DMS53 treated with DMSO at 0.1 percent for 48 hours (cell line): ENCODE results near the gene COL16A1.
A peak's percentile ranks its signal among the peaks of the same experiment; 100 is the strongest.

ENCODE experiments used
- DNase-seq: peaks from one replicate; lab custom pipeline; 2025; ENCODE audit not compliant: unreplicated experiment; lab: John Stamatoyannopoulos, UW

Gene COL16A1

GRCh38 chr1:31651766-31652165 is 52.1 kb downstream of the COL16A1 start:
- DNase-seq: peak; percentile 37

GRCh38 chr1:31651089-31651420 is 52.8 kb downstream of the COL16A1 start:
- no peak for DNase-seq

GRCh38 chr1:31650161-31651088 is 53.4 kb downstream of the COL16A1 start:
- no peak for DNase-seq

- DNase-seq: no peak
Observed at GRCh38 chr1:31648641-31649357, 55.0 kb downstream of the COL16A1 start.

DNA sequence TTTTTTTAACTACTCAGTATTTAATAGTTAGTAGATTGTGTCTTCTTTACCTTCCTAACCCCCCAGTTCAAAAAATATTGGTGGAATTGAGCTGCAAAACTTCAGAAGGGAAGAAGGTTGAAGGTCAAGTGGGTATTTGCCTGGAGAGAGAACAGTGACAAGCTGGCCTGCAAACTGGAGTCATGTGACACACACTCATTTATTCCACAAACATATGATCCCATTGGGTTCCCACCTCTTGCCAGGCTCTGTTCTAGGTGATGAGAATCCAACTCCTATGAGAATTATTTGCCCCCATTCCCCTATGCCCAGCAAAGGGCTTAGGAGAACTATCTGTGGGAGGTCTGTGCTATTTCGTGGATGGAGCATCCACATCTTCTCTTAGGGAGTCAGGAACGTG is 55.6 kb downstream of the COL16A1 start:
- DNase-seq: peak; percentile 26

DNA sequence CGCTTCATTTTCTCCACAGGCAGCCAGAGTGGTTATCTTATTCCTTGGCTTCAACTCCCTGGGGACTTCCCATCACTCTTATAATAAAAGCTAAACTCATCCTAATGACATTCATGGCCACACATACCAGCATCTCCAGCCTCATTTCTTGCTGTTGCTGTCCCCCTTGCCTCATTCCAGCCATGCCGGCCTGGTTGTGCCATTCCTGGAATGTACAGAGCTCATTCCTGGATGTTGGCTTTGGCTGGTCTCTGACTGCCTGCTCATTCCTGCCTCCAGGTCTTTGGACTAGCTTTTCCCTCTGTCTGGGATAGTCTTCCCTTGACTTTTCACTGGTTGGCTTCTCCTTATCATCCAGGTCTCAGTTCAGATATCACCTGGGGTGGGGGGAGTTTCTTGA is 56.7 kb downstream of the COL16A1 start:
- no peak for DNase-seq

GRCh38 chr1:31646259-31646960 is 57.4 kb downstream of the COL16A1 start:
- DNase-seq: no peak

GRCh38 chr1:31645274-31645568 is 58.6 kb downstream of the COL16A1 start:
- DNase-seq: no peak

DNA sequence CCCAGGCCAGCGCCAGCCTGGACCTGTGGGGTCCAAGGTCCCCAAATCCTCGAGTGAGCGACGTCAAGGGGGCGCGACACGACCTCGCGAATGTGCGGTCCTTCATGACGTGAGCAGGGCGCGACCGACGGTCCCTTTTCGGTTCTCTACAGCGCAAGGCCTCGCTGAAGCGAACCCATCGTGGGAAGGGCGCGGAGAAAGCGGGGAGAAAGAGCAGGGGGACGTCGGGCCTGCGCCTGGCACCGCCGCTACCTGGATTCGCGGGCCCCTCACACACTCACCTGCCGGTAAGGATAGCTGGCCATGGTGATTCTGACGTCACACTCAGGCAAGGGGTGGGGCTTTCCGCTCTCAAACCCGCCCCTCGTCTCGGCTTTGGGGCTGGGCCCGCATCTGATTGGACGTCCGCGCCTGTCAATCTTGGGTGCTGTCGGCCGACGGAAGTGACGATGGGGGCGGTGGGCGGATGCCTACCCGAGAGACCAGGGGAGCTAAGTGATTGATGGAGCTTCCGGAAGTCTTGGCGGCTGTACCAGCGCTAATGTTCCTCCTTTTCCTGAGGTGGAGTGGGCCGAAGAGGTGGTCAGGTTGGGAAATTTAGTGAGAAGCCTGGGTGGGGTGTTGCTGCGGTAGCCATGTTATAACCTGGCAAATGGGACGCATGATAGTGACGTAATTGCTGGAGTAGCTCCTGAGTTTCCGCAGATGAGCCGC is 59.1 kb downstream of the COL16A1 start, which contains the start of gene PEF1:
TSS of gene PEF1 (minus strand) at position 317 of the 714 bp plus-strand sequence. CDS start at position 305, 12 bp downstream.
- DNase-seq: peak; percentile 100

DNA sequence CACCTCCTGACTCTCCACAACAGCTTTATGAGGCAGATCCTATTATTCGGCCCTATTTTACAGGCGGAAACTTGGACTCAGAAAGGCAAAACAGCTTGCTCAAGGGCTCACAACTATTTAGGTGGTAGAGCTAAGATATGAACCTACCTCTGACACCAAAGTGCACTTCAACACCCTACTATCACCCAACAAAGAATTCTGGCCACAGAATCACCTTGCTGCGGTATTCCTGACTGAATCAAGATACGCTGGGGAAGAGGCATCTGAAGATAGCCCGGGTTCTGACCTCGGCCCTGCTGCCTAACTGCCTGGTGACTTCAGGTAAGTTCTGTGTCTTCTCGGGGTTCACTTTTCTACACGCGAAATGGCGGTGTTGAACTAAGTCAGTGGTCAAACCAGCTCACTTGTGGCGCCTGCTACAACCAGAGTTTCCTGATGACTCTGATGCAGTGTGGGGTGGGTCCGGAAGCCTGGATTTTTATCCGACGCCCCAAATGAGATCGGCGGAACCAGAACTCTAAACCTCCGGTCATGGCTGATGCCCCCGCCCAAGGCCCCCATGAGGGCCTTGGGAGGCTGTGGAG is 59.7 kb downstream of the COL16A1 start:
- DNase-seq: peak; percentile 38

DNA sequence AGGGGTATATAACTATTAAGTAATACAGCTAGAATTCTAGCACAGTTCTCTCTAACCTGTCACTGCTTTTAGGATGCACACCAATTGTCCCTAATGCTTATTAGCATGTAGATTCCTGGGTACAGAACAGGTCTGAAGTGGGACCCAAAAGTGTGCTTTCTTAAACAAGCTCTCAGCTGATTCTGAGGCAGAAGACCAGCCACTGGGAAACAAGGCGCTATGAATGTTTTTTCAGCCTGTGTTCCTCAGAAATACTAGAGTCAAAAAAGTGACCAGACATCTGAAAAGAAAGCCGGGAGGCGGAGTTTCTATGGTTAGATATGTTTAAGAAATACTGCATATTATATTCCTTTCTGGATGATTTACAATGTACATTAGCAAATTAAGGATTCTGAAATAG is 60.9 kb downstream of the COL16A1 start:
- no peak for DNase-seq

DNA sequence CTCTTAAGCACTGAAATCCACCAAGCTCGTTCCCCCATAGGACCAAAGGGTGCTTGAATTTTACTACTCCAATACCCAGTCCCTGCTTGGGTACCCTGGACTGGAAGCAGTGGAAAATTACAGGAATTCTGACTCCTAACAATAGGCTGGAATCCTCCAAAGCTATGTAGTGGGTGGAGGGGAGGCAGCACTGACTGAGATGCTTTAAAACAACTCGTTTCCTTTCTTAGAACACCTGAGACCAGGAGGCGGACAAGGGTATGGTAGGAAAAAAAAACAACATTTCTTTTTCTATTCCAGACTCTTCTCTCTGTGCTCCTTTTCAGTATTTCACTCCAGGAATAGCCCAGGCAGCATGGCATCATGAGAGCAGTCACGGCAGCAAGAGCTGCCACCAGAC is 61.5 kb downstream of the COL16A1 start:
- no peak for DNase-seq

DNA sequence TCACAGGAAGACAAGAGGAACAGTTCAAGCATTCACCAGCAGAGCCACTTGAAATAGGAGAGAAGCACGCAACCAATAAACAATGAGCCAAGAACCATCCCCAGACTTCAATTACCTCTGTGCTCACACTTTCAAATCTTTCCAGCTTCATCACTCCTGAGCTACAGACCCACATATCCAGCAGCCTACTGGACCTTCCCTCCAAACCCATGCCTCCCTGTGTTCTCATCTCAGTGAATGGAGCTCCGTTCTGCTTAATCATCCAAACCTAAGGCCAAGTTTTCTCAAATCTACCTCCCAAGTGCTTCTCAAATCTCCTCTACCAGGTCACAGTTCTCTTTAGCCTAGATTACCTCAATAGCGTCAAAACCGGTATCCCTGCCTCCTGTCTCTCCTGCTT is 62.9 kb downstream of the COL16A1 start:
- no peak for DNase-seq

DNA sequence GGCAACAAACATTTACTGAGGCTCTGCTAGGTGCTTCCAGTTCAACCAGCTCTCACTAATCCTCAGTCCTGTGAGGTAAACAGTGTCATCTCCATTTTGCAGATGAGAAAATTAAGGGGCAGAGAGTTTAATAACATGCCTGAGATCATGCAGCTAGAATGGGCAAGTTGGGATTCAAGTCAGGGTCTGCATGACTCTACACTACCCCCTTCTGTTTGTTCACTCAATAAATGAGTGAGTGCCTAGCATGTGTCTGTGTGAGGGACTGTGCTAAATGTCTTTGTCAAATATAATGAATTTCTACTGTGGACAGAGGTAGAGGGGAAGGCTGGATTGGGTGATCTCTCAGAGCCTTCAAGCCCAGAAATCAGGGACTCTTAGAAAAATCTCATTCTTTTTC is 63.6 kb downstream of the COL16A1 start:
- DNase-seq: no peak

GRCh38 chr1:31639543-31639942 is 64.3 kb downstream of the COL16A1 start:
- no peak for DNase-seq

- DNase-seq: no peak
Observed at GRCh38 chr1:31637915-31638673, 65.7 kb downstream of the COL16A1 start.

DNA sequence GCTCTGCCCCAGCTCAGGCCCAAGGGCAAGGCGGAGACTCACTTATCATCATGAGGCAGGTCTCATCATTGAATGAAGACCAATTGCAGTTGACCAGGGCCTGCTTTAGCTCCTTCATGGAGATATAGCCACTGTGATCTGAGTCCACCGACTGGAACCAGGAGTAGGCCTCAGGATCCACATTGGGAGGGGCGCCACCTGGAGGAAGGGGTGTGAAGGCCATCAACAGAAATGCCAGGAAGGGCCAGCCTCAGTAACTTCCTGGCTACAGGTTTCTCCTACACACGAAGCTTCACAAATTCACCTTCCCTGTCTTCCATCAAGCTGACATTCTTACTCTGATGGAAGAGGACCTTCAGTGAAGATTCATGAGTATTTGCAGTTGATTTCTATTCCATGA is 70.7 kb downstream of the COL16A1 start:
- DNase-seq: peak; percentile 38

DNA sequence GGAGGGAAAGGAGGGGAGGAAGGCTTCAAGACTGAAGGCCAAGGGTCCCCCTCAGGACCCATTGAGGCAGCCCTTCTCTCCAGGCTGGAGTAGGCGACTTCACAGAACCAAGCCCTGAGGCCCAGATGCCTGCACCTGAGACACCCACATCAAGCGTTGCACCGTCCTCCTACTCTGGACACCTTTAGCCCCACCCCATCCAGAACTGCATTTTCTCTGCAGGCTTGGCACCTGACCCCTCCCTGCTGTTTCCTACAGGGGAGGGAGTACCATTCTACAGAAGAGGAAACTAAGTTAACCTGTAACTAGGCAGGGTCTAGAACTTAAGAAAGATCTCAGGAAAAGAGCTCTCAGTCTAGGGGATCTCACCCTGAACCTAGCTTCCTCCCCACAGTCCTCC is 71.2 kb downstream of the COL16A1 start:
- no peak for DNase-seq

DNA sequence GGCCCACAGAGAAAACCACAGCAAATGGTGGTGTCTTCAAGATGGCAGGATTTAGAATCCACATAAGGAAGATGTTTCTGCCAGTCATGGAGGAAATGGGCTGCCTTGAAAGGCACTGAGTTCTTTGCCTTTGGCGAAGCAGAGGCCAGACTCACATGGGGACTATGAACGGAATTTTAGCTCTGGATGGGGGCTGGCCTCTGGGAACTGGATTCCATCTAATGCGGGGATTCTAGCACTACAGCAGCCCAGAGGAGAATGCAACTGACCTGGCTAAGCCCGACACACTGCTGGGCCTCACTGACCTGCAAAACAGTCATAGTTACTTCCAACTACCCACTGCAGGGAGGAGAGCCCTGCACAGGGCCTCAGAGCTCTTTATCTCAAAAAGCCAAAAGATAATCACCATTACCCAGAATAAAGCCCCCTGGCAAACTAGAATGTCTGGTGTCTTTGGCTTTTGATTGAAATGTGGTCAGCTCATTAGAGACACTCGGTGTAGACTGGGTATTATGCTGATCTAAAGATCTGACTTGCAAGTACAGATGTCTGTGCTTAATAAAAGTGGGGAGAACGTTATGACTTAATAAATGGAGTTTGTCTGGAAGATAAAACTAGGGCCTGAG is 74.8 kb downstream of the COL16A1 start:
- DNase-seq: no peak
